ENCODE data around the gene MFSD11.
"Not testable (repeated sequence)": the region's sequence is repeated elsewhere in the genome, so short reads cannot be mapped to it uniquely, and the experiment has no call there.

Gene MFSD11

GRCh38 chr17:76736349-76737081, 1.4 kb upstream of the MFSD11 start:
- Histone ChIP-seq H3K36me3 (ENCODE audit: insufficient read depth, low read length) (peaks cover 52% of the 10 kb centered on the region), H3K9me3 (ENCODE audit: low read depth, low read length) (no peaks in the 10 kb centered on the region), H3K9ac (ENCODE audit: insufficient read length) (peak overlapping the region; percentile 98), H3K4me3 (peak overlapping the region; percentile 91), H3K27ac (peak overlapping the region; percentile 89)
- no peak for TF ChIP-seq EZH2 (IDR thresholded peaks at IDR 0.05)
- no peak for TF ChIP-seq FOXP2 (optimal IDR thresholded peaks at IDR 0.05; ENCODE audit: control extremely low read depth, extremely low read length, insufficient read depth)
- TF ChIP-seq POLR2AphosphoS5 (IDR thresholded peaks at IDR 0.05; ENCODE audit: borderline replicate concordance, low read depth, low read length): 0 out of 2 replicates have a peak, but pooled peaks have one; percentile 4
- no peak for DNase-seq (ENCODE audit: low read depth, low spot score)

GRCh38 chr17:76737082-76737675, 740 bp upstream of the MFSD11 start, which contains the start of gene SRSF2:
Gene SRSF2, minus strand, starts transcription at chr17:76737331. Its CDS starts 171 bp downstream, at chr17:76737160.
- Histone ChIP-seq H3K4me3 (peak within 1 kb of the TSS; percentile 92), H3K9ac (ENCODE audit: insufficient read length) (peak within 1 kb of the TSS; percentile 98), H3K36me3 (ENCODE audit: insufficient read depth, low read length) (peaks cover 51% of the 10 kb centered on the region), H3K9me3 (ENCODE audit: low read depth, low read length) (no peaks in the 10 kb centered on the region), H3K27ac (peak within 1 kb of the TSS; percentile 97)
- peak; percentile 94 for DNase-seq (ENCODE audit: low read depth, low spot score)
- TF ChIP-seq POLR2AphosphoS5 (IDR thresholded peaks at IDR 0.05; ENCODE audit: borderline replicate concordance, low read depth, low read length) (peak; percentile 99), EZH2 (IDR thresholded peaks at IDR 0.05) (no peak)

- no peak for DNase-seq (ENCODE audit: low read depth, low spot score)
- Histone ChIP-seq H3K9ac (ENCODE audit: insufficient read length) (peak overlapping the region; percentile 83), H3K36me3 (ENCODE audit: insufficient read depth, low read length) (peaks cover 47% of the 10 kb centered on the region), H3K27ac (peak overlapping the region; percentile 97), H3K9me3 (ENCODE audit: low read depth, low read length) (no peaks in the 10 kb centered on the region), H3K4me3 (peak overlapping the region; percentile 92)
- TF ChIP-seq POLR2AphosphoS5 (IDR thresholded peaks at IDR 0.05; ENCODE audit: borderline replicate concordance, low read depth, low read length): no peak
Measured at GRCh38 chr17:76738468-76738850, 540 bp downstream of the MFSD11 start.

- H3K27ac ChIP-seq: peak overlapping the region; percentile 80; the same call in 1 of the 2 replicates
- H3K36me3 ChIP-seq (ENCODE audit: insufficient read depth, low read length): peaks cover 46% of the 10 kb centered on the region
- H3K9ac ChIP-seq (ENCODE audit: insufficient read length): peak overlapping the region; percentile 83
- DNase-seq (ENCODE audit: low read depth, low spot score); H3K9me3 ChIP-seq (ENCODE audit: low read depth, low read length): not testable (repeated sequence)
- peak overlapping the region; percentile 92 for H3K4me3 ChIP-seq
Measured at GRCh38 chr17:76739568-76740115, 1.7 kb downstream of the MFSD11 start.

DNA sequence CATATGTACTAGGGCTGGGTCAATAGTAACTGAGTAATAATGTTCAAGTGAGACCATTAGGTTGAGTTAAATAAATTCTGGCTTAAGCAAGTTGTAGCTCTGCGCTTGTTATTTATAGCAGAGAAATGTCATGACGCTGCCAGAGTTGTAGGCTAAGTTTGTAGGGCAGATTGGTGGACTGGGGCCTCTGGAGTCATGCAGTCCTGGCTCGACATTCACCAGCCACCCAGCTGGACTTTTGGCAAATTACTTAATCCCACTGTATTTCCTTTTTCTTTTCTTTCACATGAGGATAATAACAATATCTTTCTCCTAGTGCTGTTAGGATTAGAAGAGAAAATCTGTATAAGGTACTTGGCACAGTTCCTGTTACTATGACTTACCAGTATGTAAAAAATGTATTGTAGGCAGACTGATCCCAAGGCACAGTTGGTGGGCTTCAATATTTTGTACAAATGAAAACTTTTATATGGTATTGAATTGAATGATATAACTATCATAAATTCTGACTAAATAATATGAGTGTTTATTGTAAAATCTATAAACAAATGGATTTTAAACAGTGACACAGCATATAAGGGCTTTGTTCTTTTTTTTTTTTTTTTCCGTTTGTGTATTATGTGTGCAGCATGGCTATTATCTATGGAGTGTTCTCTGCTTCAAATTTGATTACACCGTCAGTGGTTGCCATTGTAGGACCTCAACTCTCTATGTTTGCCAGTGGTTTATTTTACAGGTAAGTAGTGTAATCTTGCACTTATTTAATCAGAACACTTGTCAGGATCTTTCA, 2.6 kb downstream of the MFSD11 start:
- H3K9me3 ChIP-seq (ENCODE audit: low read depth, low read length): no peaks in the 10 kb centered on the region
- no peak for TF ChIP-seq FOXP2 (optimal IDR thresholded peaks at IDR 0.05; ENCODE audit: control extremely low read depth, extremely low read length, insufficient read depth)
- no peak for TF ChIP-seq EZH2 (IDR thresholded peaks at IDR 0.05)
- TF ChIP-seq POLR2AphosphoS5 (IDR thresholded peaks at IDR 0.05; ENCODE audit: borderline replicate concordance, low read depth, low read length): no peak
- peaks cover 46% of the 10 kb centered on the region for H3K36me3 ChIP-seq (ENCODE audit: insufficient read depth, low read length)
- no peak for DNase-seq (ENCODE audit: low read depth, low spot score)
- peak overlapping the region; percentile 59 for H3K4me3 ChIP-seq
- H3K27ac ChIP-seq: peak overlapping the region; percentile 80
- H3K9ac ChIP-seq (ENCODE audit: insufficient read length): peak overlapping the region; percentile 12

GRCh38 chr17:76742958-76743357, 5.0 kb downstream of the MFSD11 start:
- no peak for TF ChIP-seq POLR2AphosphoS5 (IDR thresholded peaks at IDR 0.05; ENCODE audit: borderline replicate concordance, low read depth, low read length)
- no peak for TF ChIP-seq FOXP2 (optimal IDR thresholded peaks at IDR 0.05; ENCODE audit: control extremely low read depth, extremely low read length, insufficient read depth)
- Histone ChIP-seq H3K9ac (ENCODE audit: insufficient read length) (no peak overlapping the region), H3K27ac (no peak overlapping the region), H3K9me3 (ENCODE audit: low read depth, low read length) (no peaks in the 10 kb centered on the region), H3K4me3 (no peak overlapping the region), H3K36me3 (ENCODE audit: insufficient read depth, low read length) (peaks cover 48% of the 10 kb centered on the region)
- no peak for DNase-seq (ENCODE audit: low read depth, low spot score)

DNA sequence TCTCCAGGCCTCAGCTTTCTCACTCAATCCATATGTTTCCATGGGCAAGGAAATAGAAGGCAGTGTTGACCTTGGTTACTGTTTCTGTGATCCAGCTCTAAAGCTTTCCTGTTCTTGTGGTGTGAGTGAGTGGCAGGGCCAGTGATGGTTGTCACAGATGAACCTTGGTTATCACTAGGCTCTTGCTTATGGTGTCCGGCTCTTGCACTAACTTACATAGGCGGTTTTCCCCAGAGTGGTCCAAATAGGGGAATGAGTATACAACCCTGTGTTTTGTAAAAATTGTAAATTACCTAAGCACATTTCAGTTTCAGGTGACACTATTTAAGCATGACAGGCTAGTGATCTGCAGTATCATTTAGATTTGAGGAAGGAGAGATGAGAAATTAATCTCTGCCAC, 6.8 kb downstream of the MFSD11 start:
- H3K27ac ChIP-seq: no peak overlapping the region
- H3K4me3 ChIP-seq: no peak overlapping the region
- H3K9me3 ChIP-seq (ENCODE audit: low read depth, low read length): no peaks in the 10 kb centered on the region
- no peak overlapping the region for H3K9ac ChIP-seq (ENCODE audit: insufficient read length)
- TF ChIP-seq FOXP2 (optimal IDR thresholded peaks at IDR 0.05; ENCODE audit: control extremely low read depth, extremely low read length, insufficient read depth) (no peak), POLR2AphosphoS5 (IDR thresholded peaks at IDR 0.05; ENCODE audit: borderline replicate concordance, low read depth, low read length) (no peak), EZH2 (IDR thresholded peaks at IDR 0.05) (no peak)
- peaks cover 48% of the 10 kb centered on the region for H3K36me3 ChIP-seq (ENCODE audit: insufficient read depth, low read length)
- no peak for DNase-seq (ENCODE audit: low read depth, low spot score)

GRCh38 chr17:76745785-76746184, 7.9 kb downstream of the MFSD11 start:
- not testable (repeated sequence) for H3K4me3 ChIP-seq; DNase-seq (ENCODE audit: low read depth, low spot score)
- peaks cover 48% of the 10 kb centered on the region for H3K36me3 ChIP-seq (ENCODE audit: insufficient read depth, low read length)

More at GRCh38 chr17:76745785-76746184, 7.9 kb downstream of the MFSD11 start:
- H3K9ac ChIP-seq (ENCODE audit: insufficient read length); H3K27ac ChIP-seq; H3K9me3 ChIP-seq (ENCODE audit: low read depth, low read length): not testable (repeated sequence)

All from SK-N-MC (cell line).